Esophagus muscularis mucosa (tissue), 4 donors: ENCODE measurements around the gene PSENEN. TPM values are rescaled to one million over a fixed set of nuclear protein-coding genes. Genes with fewer than 3 reads are reported as not detected.

Experiments
- DNase-seq: peaks from one replicate; pipeline ENCODE4 v3.0.0-alpha.2; 2017; ENCODE audit errors: extremely low spot score
- H3K27ac ChIP-seq, 4 donors: fragments of 200-600 bp; sonication (generic); replicated peaks in 1 of 4; 1 replicate in 3 of 4; 2 replicates in 1 of 4; pipeline ENCODE4 v1.5.1; 2016 to 2019; ENCODE audit warnings: mild to moderate bottlenecking in 1 of 4
- H3K27me3 ChIP-seq, 4 donors: fragments of 200-600 bp; sonication (generic); one replicate each; pipeline versions ENCODE4 v1.5.1 to v1.6.0; 2016 to 2019
- H3K36me3 ChIP-seq, 4 donors: fragments of 200-600 bp; sonication (generic); one replicate each; pipeline ENCODE4 v1.5.1; 2016 to 2019
- H3K4me1 ChIP-seq, 4 donors: fragments of 200-600 bp; sonication (generic); one replicate each; pipeline ENCODE4 v1.5.1; 2016 to 2019
- H3K4me3 ChIP-seq, 4 donors: fragments of 200-600 bp; sonication (generic); 1 replicate in 2 of 4; 2 replicates in 2 of 4; pipeline ENCODE4 v1.5.1; 2016 to 2019; ENCODE audit warnings: mild to moderate bottlenecking in 4 of 4, moderate library complexity in 1 of 4
- H3K9me3 ChIP-seq, 4 donors: fragments of 200-600 bp; sonication (generic); 1 replicate in 3 of 4; 2 replicates in 1 of 4; pipeline ENCODE4 v1.5.1; 2016 to 2019
- CTCF ChIP-seq, 3 experiments: fragments of 200-600 bp in 2 of 3; fragments of 450-650 bp in 1 of 3; sonication (generic) in 2 of 3; IDR thresholded peaks; one replicate each; pipeline ENCODE4 v1.5.1; 2017 to 2019; ENCODE audit warnings: antibody characterized with exemption in 3 of 3, mild to moderate bottlenecking in 2 of 3, moderate library complexity in 1 of 3
- EP300 ChIP-seq: sonication (generic); formaldehyde crosslinking; IDR thresholded peaks from one replicate; pipeline ENCODE4 v1.6.1; 2017; ENCODE audit warnings: antibody characterized with exemption
- POLR2A ChIP-seq: fragments of 450-650 bp; IDR thresholded peaks from one replicate; pipeline ENCODE4 v1.6.1; 2017; ENCODE audit warnings: antibody characterized with exemption, moderate library complexity, mild to moderate bottlenecking, low read depth
- POLR2AphosphoS5 ChIP-seq, 2 donors: sonication (generic); formaldehyde crosslinking; IDR thresholded peaks; one replicate each; pipeline ENCODE4 v1.6.1; 2017; ENCODE audit warnings: antibody characterized with exemption in 2 of 2
- WGBS: methylation state at CpG from one replicate; pipeline ENCODE4 v1.1.5; 2018; 5-methylcytosine and 5-hydroxymethylcytosine counted together
- intact Hi-C: fragments of 100-400 bp; cut with DNase I; formaldehyde crosslinking; loops from one replicate; pipeline ENCODE4 v1.15.1; 2023
- total RNA-seq, 4 donors: library from RNA; depleted of rRNA; stranded (reverse); fragments of >200 nt; gene quantifications; one replicate each; pipeline versions ENCODE4 v1.1.0 to v1.2.1, GENCODE V29; 2016

PSENEN gene
- total RNA-seq, 4 donors from 2014 or later, result 27.4 to 48.7 (median 33.8) TPM

- TF ChIP-seq EP300, result no peak
- TF ChIP-seq POLR2A, result no peak
- no peak for TF ChIP-seq CTCF (IDR thresholded peaks at IDR 0.05)
- no peak for TF ChIP-seq POLR2AphosphoS5 (IDR thresholded peaks at IDR 0.05)
- intact Hi-C loops, result loop anchor here (10.0 kb wide), 1 partner anchor 75 kb away; the partner anchor contains the start of genes KIRREL2 and NPHS1
- peaks cover 6 to 70% (median 44%) of the 10 kb centered on the region in 4 donors for H3K36me3 ChIP-seq
Observed at GRCh38 chr19:35780058-35780457, 34.6 kb downstream of the PSENEN start.

GRCh38 chr19:35780717-35781116, 35.3 kb downstream of the PSENEN start:
- peaks cover 6 to 76% (median 47%) of the 10 kb centered on the region in 4 donors for H3K36me3 ChIP-seq
- TF ChIP-seq CTCF (IDR thresholded peaks at IDR 0.05) (no peak), POLR2AphosphoS5 (IDR thresholded peaks at IDR 0.05) (no peak), EP300 (no peak), POLR2A (no peak)
- H3K4me3 ChIP-seq, result no peak overlapping the region
- DNase-seq, result no peak
- H3K4me1 ChIP-seq, result peaks cover 7 to 17% (median 11%) of the 10 kb centered on the region in 4 donors
- no peak overlapping the region for H3K27ac ChIP-seq
- intact Hi-C loops, result loop anchor here (10.0 kb wide), 1 partner anchor 74 kb away; the partner anchor contains the start of genes KIRREL2 and NPHS1
- WGBS, result 95% methylated on average over 19 of the region's 20 CpGs
- H3K9me3 ChIP-seq, result no peaks in the 10 kb centered on the region
- no peaks in the 10 kb centered on the region for H3K27me3 ChIP-seq

More at GRCh38 chr19:35780058-35780457, 34.6 kb downstream of the PSENEN start:
- Histone ChIP-seq H3K27ac (no peak overlapping the region), H3K4me1 (peaks cover 8 to 20% (median 13%) of the 10 kb centered on the region in 4 donors), H3K27me3 (no peaks in the 10 kb centered on the region), H3K9me3 (no peaks in the 10 kb centered on the region), H3K4me3 (no peak overlapping the region)
- no peak for DNase-seq
- WGBS, result 96% methylated on average over 5 of the region's 16 CpGs

DNA sequence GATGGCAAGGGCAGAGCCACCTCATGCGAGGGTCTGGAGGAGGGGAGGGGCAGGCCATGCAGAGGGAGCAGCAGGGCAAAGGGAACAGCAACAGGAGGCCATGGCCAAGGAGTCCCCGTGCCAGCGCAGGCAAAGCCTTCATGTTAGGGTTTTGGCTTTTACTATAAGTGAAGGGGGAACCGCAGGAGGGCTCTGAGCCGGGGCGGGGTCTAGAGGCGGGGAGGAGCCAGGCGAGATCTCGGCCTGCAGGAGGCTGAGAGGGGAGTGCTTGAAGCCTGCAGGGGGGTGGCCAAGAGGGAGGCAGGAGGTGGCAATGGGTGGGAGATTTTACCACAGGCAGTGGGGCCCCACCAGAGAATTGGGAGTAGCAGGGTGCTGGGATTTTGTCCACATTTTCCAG, 36.2 kb downstream of the PSENEN start:
- no peak for DNase-seq
- Histone ChIP-seq H3K27ac (no peak overlapping the region), H3K9me3 (no peaks in the 10 kb centered on the region), H3K27me3 (no peaks in the 10 kb centered on the region), H3K4me3 (no peak overlapping the region), H3K36me3 (peaks cover 6 to 83% (median 50%) of the 10 kb centered on the region in 4 donors), H3K4me1 (peaks cover 0 to 8% (median 2%) of the 10 kb centered on the region in 4 donors)
- intact Hi-C loops, result loop anchor here (10.0 kb wide), 1 partner anchor 73 kb away; the partner anchor contains the start of genes KIRREL2 and NPHS1
- 73% methylated on average over 9 of the region's 9 CpGs for WGBS
- no peak for TF ChIP-seq POLR2AphosphoS5 (IDR thresholded peaks at IDR 0.05)
- no peak for TF ChIP-seq POLR2A
- TF ChIP-seq EP300, result no peak
- TF ChIP-seq CTCF (IDR thresholded peaks at IDR 0.05), result no peak

DNA sequence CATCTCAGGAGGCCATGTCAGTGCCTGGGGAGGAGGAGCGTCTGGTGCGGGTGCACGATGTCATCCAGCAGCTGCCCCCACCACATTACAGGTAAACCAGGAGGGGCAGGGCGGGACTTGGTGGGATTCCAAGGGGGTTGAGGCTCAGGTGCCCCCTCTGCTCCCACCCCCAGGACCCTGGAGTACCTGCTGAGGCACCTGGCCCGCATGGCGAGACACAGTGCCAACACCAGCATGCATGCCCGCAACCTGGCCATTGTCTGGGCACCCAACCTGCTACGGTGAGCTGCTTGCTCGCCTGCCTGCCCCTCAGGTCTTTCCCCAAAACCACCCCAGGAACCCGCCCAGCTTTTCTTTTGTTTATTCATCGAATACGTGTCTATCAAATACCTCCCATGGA, 37.1 kb downstream of the PSENEN start:
- TF ChIP-seq CTCF (IDR thresholded peaks at IDR 0.05), result no peak
- no peak for TF ChIP-seq EP300
- TF ChIP-seq POLR2AphosphoS5 (IDR thresholded peaks at IDR 0.05), result no peak
- TF ChIP-seq POLR2A, result no peak
- Histone ChIP-seq H3K4me1 (no peaks in the 10 kb centered on the region), H3K9me3 (no peaks in the 10 kb centered on the region), H3K27ac (no peak overlapping the region), H3K4me3 (no peak overlapping the region), H3K27me3 (no peaks in the 10 kb centered on the region), H3K36me3 (peaks cover 6 to 86% (median 50%) of the 10 kb centered on the region in 4 donors)
- 92% methylated on average over 12 of the region's 12 CpGs for WGBS
- intact Hi-C loops, result loop anchor here (10.0 kb wide), 1 partner anchor 72 kb away; the partner anchor contains the start of genes KIRREL2 and NPHS1
- DNase-seq, result no peak
